Hypothalamus (tissue), 51 donors: ENCODE data around the gene AP1S1.
A peak's percentile ranks its signal among the peaks of the same experiment; 100 is the strongest.
"Not testable (repeated sequence)": the region's sequence is repeated elsewhere in the genome, so short reads cannot be mapped to it uniquely, and the experiment has no call there.

Experiments used
- DNase-seq, 51 donors: peaks; one replicate each; lab custom pipeline; 2025; lab: John Stamatoyannopoulos, UW

AP1S1 gene

DNA sequence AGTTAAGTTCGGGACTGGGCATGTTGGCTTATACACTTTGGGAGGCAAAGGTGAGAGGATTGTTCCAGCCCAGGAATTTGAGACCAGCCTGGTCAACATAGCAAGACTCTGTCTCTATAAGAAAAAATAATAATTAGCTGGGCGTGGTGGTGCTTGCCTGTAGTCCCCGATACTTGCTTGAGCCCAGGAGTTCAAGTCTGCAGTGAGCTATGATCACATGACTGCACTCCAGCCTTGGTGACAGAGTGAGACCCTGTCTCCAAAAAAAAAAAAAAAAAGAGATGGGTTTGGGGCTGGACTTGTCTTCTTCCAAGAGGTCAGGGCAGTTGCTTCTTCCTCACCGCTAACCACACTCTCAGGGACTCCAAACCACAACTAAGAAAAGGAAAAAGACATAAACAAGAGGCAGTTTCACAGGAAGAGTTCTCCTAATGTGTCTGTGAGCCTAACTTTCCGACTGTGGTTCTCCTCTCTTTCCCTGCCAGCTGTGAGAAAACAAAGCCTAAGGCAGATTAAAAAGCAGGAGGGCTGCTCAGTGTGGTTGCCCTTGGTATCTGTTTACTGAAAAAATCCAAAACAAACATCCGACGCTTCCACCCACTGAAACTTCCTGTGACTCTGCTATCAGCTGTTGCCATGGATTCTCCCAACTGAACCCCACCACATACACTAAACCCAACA lies 29.8 kb upstream of the AP1S1 start:
- DNase-seq: no peak

- peak in 18 of 51 donors; percentile 1 to 37 (median 16) for DNase-seq
These were observed 28.2 kb upstream of the AP1S1 start for GRCh38 chr7:101125989-101126650.

- DNase-seq: peak in 18 of 51 donors; percentile 3 to 38 (median 18)
These were observed 27.4 kb upstream of the AP1S1 start, which contains the start of gene SERPINE1 for GRCh38 chr7:101126651-101127459. Gene SERPINE1 (plus strand): TSS chr7:101127104. CDS start chr7:101128394, 1,290 bp downstream.

DNA sequence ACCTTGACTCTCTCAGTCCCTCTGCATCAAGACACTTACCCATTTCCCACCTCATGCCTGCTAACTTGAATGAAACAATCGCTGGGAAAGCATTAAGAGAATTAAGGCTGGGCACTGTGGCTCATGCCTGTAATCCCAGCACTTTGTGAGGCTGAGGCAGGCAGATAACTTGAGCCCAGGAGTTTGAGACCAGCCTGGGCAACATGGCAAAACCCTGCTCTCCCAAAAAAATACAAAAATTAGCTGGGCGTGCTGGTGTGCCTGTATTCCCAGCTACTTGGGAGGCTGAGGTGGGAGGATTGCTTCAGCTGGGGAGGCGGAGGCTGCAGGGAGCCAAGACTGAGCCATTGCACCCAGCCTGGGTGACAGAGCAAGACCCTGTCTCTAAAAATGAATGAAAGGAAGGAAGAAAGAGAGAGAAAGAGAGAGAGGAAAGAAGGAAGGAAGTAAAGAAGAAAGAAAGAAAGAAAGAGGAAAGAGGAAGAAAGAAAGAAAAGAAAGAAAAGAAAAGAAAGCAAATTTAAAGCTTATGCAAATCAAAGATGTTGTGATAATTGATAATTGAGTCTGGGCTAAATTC lies 26.7 kb upstream of the AP1S1 start:
- DNase-seq: no peak

GRCh38 chr7:101128040-101128834 lies 26.0 kb upstream of the AP1S1 start:
- no peak for DNase-seq

DNA sequence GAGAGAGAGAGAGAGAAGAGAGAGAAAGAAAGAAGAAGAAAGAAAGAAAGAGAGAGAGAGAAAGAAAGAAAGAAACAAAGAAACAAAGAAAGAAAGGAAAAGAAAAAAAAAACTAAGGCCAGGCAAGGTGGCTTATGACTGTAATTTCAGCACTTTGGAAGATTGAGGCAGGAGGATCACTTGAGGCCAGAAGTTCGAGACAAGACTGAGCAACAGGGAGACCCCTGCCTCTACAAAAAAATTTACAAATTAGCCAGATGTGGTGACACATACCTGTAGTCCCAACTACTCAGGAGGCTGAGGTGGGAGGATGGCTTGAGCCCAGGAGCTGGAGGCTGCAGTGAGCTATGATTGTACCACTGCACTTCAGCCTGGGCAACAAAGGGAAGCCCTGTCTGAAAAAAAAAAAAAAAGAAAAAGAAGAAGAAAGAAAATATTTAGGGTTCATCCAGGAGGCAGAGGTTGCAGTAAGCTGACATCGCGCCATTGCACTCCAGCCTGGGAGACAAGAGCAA lies 24.6 kb upstream of the AP1S1 start:
- no peak for DNase-seq

DNA sequence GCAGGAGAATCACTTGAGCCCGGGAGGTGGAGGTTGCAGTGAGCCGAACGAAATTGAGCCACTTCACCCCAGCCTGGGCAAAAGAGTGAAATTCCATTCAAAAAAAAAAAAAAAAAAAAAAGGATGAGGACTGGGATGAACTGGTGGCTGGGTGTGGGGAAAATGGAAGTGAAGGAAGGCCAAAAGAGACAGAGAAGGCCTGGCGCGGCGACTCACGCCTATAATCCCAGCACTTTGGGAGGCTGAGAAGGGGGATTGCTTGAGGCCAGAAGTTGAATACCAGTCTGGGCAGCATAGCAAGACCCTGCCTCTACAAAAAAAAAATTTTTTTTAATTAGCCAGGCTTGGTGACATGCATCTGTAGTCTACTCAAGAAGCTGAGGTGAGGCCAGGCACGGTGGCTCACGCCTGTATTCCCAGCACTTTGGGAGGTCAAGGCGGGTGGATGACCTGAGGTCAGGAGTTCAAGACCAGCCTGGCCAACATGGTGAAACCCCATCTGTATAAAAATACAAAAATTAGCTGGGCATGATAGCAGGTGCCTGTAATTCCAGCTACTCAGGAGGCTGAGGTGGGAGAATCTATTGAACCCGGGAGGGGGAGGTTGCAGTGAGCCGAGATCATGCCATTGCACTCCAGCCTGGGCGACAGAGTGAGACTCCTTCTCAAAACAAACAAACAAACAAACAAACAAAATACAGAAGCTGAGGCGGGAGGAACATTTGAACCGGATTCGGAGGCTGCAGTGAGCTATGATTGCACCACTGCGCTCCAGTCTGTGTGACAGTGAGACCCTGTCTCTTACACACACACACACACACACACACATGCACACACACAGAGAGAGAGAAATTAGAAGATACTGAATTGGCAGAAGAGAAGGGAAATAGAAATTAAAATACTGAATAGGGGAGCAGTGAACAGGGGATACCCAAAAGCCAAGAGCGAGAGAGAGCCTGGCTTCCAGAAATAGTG lies 21.4 kb upstream of the AP1S1 start:
- not testable (repeated sequence) for DNase-seq

DNA sequence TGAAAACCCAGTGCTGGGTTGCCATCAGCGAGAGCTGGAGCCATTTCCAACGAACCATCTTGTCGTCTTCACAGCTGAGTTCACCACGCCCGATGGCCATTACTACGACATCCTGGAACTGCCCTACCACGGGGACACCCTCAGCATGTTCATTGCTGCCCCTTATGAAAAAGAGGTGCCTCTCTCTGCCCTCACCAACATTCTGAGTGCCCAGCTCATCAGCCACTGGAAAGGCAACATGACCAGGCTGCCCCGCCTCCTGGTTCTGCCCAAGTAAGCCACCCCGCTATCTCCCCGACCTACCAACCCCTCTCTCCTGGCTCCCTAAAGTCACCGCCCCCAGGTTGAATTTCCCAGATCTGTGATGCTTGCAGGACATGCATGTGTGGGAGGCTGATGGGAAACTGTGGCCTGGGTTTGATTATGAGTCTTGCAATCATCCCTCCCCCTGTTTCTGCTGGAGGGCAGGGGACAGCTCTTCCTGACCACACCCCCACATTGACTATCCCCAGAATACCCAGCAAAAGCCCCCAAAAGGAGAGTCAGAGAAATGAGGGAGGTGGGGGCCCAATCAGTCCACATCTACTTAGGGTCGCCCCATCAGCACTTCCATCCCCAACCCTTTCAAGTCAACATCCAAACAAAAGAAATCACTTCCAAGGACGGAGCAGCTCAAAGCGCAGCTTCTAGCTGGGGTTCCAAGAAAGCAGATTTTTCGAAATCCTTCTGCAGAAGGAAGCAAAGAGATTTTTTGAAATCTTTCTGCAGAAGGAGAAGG lies 20.5 kb upstream of the AP1S1 start:
- no peak for DNase-seq

GRCh38 chr7:101134399-101134980 lies 19.8 kb upstream of the AP1S1 start:
- peak in 1 of 51 donors; percentile 46 for DNase-seq

GRCh38 chr7:101137651-101138212 lies 16.5 kb upstream of the AP1S1 start:
- DNase-seq: no peak

DNA sequence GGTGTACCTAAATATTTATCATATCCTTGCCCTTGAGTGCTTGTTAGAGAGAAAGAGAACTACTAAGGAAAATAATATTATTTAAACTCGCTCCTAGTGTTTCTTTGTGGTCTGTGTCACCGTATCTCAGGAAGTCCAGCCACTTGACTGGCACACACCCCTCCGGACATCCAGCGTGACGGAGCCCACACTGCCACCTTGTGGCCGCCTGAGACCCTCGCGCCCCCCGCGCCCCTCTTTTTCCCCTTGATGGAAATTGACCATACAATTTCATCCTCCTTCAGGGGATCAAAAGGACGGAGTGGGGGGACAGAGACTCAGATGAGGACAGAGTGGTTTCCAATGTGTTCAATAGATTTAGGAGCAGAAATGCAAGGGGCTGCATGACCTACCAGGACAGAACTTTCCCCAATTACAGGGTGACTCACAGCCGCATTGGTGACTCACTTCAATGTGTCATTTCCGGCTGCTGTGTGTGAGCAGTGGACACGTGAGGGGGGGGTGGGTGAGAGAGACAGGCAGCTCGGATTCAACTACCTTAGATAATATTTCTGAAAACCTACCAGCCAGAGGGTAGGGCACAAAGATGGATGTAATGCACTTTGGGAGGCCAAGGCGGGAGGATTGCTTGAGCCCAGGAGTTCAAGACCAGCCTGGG lies 15.9 kb upstream of the AP1S1 start:
- DNase-seq: peak in 32 of 51 donors; percentile 3 to 68 (median 32)

GRCh38 chr7:101140339-101140699 lies 14.0 kb upstream of the AP1S1 start:
- no peak for DNase-seq

- no peak for DNase-seq
These were observed 13.4 kb upstream of the AP1S1 start for GRCh38 chr7:101140746-101141382.

DNA sequence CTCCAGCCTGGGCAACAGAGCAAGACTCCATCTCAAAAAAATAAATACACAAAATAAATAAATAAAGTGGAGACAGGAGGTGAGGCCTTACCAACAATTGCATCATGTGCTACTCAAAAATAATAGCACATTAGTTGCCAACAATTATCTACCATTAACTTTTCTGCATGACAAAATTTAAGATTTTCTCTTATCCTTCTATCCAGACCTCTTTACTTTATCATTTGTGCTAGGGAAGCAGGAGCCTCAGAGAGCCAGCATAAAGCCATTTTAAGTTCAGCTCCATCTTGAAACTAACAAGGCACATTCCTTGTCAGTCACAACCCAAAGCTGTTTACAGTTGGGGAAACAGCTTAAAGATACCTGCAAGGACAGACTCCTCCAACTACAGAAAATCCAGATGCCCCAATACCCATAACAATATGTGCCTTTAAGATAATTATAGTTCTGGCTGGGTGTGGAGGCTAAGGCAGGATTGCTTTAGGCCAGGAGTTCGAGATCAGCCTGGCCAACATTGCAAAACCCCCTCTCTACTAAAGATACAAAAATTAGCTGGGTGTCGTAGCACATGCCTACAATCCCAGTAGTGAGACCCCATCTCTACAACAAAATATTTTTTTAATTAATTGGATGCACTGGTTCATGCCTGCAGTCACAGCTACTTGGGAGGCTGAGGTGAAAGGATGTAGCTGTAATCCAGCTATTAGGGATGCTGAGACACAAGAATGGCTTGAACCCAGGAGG lies 2.2 kb upstream of the AP1S1 start:
- DNase-seq: no peak

GRCh38 chr7:101154693-101155102 lies 422 bp downstream of the AP1S1 start:
- DNase-seq: peak in 1 of 51 donors; percentile 20
